ENCODE results near the gene TNFSF13.

The TNFSF13 gene

GRCh38 chr17:7575481-7575883 lies 16.9 kb downstream of the TNFSF13 start:
- DNase-seq = no peak

GRCh38 chr17:7575959-7576358 lies 17.4 kb downstream of the TNFSF13 start:
- DNase-seq = no peak

- no peak for DNase-seq
Measured at GRCh38 chr17:7576432-7576937, 17.9 kb downstream of the TNFSF13 start.

GRCh38 chr17:7577327-7578199 lies 19.0 kb downstream of the TNFSF13 start:
- DNase-seq = no peak

- peak; percentile 99 for DNase-seq
Measured at GRCh38 chr17:7579001-7579833, 20.7 kb downstream of the TNFSF13 start, which contains the start of gene CD68. Gene CD68 (plus strand): TSS chr17:7579638. CDS start chr17:7579678, 40 bp downstream.

DNA sequence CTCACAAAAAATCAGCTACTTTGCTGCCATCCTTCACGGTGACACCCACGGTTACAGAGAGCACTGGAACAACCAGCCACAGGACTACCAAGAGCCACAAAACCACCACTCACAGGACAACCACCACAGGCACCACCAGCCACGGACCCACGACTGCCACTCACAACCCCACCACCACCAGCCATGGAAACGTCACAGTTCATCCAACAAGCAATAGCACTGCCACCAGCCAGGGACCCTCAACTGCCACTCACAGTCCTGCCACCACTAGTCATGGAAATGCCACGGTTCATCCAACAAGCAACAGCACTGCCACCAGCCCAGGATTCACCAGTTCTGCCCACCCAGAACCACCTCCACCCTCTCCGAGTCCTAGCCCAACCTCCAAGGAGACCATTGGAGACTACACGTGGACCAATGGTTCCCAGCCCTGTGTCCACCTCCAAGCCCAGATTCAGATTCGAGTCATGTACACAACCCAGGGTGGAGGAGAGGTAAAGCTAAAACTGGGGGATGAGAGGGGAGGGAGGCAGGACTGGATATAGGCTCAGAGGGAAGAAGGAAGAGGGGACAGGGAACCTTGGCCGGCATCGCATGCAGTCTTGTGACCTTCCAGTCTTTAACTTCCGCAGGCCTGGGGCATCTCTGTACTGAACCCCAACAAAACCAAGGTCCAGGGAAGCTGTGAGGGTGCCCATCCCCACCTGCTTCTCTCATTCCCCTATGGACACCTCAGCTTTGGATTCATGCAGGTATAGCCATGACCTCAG lies 21.5 kb downstream of the TNFSF13 start:
- peak; percentile 62 to 75 for DNase-seq

- DNase-seq = peak; percentile 36 to 64
Measured at GRCh38 chr17:7580604-7581575, 22.3 kb downstream of the TNFSF13 start.

DNA sequence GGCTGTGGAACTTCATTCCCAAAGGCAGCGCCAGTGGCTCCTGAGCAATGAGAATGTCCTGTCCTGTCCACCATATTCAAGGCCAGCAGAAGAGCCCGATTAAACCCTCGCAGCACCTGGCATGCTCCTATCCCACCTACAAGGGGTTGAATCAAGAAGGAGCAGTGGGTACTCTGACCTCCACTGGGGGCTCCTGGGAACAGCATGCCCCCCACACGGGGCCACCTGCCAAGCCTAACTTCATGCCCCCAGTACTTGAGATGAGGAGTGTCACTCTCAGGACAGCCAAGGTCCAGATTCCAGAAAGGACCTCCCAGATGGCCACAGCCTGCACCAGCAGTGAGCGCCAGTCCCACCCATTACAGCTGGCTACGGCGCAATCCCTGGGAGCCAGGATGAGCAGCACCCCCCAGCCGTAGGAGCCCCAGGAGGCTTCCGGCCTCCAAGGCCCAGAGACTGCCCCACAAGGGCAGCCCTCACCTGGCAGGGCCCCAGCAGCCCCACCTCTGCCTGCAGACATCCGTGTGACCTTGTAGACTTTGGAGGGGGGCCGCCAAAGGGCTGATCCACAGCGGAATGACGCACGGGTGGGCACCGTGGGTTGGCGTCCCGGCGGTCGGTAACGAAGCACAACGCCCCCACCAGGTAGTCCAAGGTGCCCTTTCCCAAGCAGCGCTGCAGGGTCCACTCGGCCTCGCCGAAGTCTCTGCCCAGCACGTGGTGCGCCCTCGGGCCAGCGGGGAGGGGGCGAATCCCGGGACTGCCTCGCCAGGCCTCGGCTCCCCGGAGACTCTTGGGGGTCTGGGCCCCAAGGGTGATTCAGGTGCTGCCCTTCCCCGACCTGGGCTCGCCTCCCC lies 24.1 kb downstream of the TNFSF13 start:
- DNase-seq = no peak

DNA sequence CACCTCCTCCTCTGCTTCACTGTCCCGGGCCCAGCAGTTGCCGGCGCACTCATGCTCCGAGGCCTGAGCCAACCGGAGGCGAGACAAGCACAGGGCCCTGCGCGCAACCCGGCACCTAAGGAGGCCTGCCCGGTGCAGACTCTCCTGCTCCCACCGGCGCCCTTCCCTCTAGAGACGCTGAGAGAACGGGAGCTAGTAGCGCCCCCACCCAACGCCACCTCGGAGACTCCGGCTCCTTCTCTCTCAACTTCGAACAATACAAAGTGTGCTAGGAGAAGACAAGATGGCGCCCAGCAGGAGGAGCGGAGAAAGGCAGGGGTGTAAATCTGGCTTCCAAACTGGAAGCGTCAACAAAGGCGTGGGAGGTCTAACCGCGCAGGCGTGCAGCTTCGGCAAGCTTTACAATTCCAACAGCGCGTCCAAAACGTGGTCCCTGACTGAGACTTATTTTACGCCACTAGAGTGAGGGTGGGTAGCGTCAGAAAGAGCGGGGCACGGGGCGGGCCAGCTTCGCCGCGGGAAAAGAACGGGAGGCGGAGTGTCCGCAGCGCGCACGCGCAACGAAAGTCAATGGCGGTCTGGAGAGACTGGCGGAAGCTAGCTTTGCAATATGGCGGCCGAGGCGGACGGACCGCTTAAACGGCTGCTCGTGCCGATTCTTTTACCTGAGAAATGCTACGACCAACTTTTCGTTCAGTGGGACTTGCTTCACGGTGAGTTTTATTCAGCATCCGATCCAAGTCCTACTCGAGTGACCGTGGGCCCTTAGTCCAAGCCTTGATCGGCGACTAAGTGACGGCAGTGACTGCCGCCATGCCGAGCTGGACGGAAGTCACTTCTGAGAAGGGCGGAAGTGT lies 24.9 kb downstream of the TNFSF13 start, which contains the start of gene MPDU1:
MPDU1 (plus strand) TSS at position 600 of the 857 bp plus-strand sequence; CDS start at position 611, 11 bp downstream.
- DNase-seq = peak; percentile 99

DNA sequence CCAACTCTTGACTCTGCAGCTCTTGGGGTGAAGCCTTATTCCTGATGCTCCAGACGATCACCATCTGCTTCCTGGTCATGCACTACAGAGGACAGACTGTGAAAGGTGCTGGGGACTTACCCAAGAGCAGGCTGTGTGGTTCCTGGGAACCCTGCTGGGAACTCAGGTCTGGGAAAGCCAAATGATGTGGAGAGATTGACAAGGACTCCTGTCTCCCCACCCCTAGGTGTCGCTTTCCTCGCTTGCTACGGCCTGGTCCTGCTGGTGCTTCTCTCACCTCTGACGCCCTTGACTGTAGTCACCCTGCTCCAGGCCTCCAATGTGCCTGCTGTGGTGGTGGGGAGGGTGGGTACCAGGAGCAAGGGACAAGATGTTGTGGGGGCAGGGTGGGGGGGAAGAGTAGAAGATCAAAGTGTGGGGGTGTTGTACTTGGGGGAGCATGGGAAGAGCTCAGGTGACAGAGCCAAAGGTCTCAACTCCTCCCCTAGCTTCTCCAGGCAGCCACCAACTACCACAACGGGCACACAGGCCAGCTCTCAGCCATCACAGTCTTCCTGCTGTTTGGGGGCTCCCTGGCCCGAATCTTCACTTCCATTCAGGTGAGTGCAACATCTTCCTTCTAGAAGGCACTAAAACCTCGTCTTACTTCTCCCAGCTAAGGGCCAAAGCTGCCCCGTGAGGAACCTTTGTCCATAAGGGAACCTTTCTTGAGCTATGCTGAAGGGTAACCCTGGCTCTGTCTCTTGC lies 28.3 kb downstream of the TNFSF13 start:
- DNase-seq = no peak

DNA sequence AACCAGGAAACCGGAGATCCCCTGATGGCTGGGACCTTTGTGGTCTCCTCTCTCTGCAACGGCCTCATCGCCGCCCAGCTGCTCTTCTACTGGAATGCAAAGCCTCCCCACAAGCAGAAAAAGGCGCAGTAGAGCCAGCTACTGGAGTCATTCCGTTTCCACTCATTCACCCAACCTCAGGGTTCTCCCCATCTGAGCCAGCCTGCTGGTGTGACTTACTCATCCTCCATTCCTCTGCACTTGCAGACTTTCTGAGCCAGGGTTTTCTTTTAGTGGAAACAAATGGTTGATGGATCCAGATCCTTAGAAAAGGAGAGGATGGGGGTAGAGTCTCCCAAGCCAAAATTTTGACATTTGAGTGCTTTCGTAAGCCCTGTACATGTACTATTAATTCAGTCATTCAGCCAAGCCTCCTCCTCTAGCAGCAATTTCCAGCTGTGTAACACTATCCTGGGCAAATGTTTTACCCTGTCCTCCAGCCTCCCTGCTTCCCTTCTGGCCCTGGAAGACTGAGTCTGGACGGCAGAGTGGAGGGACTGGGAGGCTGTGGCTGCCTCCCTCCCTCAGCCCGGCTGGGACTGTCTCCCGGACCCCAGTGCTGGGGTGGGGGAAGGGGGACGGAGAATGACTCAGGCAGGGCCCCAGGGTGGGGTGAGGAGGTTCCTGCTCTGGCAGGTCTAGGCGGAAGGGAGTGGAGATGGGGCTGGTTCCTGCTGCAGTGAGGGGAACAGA lies 29.0 kb downstream of the TNFSF13 start:
- no peak for DNase-seq

DNA sequence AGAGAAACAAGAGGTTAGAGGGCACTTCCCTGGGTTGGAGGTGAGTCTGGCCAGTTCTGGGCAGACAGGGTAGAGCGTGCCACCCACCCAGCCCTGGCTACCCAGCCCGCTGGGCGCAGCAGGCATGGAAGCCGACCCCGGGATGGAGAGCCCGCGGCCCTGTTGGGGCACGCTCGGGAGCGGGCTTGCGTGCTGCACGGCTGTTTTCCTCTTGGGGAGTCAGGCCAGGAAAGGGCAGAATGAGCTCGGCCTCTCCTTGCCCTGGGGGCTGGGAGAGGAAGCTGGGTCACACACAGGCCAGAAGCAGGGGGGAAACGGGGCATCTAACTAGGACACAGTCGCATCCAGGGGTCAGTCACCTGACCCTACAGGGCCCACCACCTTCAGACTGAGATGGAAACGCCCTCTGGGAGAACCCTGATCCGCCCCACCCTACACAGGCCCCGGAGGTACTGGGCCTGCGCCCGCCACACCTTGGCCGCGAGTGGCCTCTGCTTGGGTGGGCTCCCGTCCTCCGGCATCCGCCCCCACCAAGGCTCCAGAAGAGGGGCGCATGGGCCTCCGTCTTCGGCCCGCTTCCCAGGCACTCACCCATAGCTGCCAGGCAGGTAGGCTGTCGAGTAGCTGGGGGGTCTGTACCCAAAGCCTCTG lies 30.1 kb downstream of the TNFSF13 start:
- DNase-seq = no peak

GRCh38 chr17:7589204-7589868 lies 30.8 kb downstream of the TNFSF13 start:
- DNase-seq = peak; percentile 81 to 86

DNA sequence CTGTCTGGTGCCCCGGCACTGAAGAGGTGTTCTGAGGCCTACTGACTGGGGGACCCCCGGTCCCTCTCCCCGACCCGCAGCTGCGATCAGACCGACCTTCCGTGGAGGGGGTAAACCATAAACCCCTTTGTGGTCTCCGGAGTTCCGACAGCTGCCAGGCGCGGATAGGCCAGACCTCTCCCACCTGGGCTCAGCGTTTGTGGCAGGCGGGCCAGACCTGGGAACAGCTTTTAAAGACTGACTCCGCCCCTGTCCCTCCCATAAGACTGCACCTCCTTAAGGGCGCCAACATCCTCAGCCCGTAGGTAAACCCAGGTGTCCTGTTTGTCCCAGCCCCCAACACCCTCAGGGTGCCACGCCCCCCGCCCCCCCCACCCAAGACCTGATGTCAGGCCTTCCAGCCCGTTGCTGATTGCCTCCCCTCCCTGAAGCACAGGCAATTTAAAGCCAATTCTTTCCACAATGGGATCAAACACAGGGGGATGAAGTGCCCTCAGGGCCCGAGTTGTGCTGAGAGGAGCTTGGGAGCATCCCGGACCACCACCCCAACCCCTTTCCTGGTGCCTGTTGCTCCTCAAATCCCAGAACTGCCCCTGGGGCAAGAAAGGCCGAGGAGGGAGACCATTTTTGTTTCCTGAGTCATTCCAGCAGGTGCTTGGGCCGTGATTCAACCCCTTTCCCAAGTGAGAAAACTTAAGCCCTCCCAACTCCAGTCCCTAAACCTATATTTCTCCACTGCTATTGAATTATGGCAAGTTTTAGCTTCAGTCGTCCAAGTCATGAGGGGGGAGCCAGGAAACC lies 31.5 kb downstream of the TNFSF13 start, which contains the start of gene SOX15:
SOX15 (minus strand) TSS at position 204 of the 801 bp plus-strand sequence. CDS start 418 bp downstream, outside the sequence.
- no peak for DNase-seq

GRCh38 chr17:7590743-7591142 lies 32.2 kb downstream of the TNFSF13 start:
- no peak for DNase-seq

Measured in inflammatory macrophage (primary cell).